HG02623 (cell line): Measurements from ENCODE around the gene SOX12.

Experiments used
- ATAC-seq: cut with Tn5 transposase; IDR thresholded peaks from one replicate; pipeline ENCODE4 v1.9.1; 2021; ENCODE audit warnings: moderate library complexity; ENCODE audit not compliant: unreplicated experiment

SOX12 gene

GRCh38 chr20:325045-325888 is at the start of gene SOX12:
Gene SOX12 (plus strand): TSS chr20:325552. CDS start chr20:325925, 373 bp downstream.
- ATAC-seq, result peak; percentile 62

- ATAC-seq, result no peak
Observed at GRCh38 chr20:275791-276190, 49.6 kb upstream of the SOX12 start.

DNA sequence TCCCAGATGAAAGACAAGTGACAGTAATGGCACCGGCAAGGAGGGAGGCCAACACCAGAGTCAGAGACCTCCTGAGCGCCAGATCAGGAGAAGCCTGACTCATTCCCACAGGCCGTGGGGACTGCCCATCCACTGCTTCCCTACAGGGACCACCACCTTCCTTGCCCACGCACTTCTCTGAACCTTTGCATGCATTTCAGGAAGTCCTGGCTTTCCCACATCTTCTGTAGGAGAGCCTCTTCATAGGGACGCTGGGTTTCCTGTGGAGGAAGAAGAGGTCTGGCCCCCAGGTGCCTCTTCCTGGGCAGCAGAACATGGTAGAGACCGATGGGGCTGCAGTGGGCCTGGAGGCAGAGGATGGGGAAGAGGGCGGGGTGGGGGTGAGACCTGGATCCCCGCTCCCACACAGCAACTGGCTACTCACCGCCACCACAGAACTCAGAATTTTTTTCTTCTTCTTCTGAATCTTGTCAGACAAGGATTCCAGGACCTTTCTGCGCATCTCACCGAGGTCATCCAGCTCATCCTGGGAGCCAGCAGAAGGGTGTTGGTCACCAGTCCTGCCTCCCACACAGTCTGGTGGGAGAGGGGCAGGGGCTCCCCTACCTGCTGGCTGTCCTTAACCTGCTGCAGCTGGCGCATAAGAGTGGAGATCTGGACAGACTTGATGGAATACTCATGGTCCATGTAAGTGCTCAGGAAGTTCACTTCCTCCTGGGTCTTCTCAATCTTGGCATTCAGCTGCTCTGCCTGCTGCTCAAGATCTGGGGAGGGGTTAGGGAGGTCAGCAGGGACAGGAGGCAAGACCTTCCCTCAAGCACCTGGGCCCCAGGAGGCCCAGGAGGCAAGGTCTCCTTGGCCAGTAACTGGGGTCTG is 48.5 kb upstream of the SOX12 start:
- no peak for ATAC-seq

GRCh38 chr20:277496-277781 is 47.9 kb upstream of the SOX12 start:
- ATAC-seq, result no peak

GRCh38 chr20:278181-278580 is 47.2 kb upstream of the SOX12 start:
- no peak for ATAC-seq

GRCh38 chr20:278607-279571 is 46.5 kb upstream of the SOX12 start:
- no peak for ATAC-seq

- no peak for ATAC-seq
Observed at GRCh38 chr20:284172-284571, 41.2 kb upstream of the SOX12 start.

GRCh38 chr20:286508-286907 is 38.8 kb upstream of the SOX12 start:
- ATAC-seq, result no peak

DNA sequence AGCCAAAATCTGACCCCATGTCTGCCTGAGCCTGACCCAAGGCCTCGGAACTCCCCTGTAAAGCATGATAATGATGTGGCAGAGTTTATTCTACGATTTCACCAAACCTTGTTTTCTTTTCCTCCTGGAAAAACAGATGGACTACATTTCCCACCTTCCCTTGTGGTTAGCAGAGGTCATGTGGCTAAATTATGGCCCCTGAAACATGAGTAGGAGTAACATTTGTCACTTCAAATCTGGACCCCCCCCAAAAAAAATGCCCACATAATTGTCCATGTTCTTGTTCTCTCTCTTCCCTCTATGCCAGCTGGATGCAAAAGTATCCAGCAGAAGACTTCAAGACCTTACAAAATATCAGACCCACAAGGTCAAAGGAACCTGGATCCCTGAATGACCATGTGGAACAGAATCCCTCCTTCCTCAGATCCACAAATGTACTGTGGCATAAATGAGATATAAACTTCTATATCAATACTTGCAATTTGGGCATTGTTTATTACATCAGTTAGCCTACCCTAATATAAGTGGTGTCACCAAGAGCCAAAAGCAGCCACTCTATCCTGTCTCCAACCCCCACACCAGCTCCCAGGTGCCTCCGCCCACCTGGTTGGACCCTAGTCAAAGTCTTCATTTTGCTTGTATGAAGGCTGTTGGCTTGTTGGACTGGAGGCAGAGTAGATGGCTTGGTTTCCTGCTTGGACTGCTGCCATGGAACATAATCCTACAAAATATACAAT is 36.2 kb upstream of the SOX12 start:
- ATAC-seq, result no peak

DNA sequence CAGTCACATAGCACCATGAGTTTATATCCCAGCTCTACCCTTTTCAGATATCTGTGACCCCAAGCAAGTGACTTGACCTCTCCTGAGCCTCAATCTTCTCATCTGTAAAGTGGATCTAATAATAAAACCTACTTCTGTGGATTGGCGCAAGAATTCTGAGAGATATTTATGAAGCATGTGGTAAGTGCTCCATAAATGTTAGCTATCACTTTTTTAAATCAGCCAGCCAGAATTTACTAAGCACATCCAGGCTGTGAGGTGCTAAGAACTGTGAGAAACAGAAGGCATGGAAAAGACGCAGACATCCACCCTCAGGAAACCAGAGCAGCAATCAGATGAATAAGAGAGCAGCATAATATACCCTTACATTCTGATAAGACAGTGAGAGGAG is 35.7 kb upstream of the SOX12 start:
- ATAC-seq, result no peak

DNA sequence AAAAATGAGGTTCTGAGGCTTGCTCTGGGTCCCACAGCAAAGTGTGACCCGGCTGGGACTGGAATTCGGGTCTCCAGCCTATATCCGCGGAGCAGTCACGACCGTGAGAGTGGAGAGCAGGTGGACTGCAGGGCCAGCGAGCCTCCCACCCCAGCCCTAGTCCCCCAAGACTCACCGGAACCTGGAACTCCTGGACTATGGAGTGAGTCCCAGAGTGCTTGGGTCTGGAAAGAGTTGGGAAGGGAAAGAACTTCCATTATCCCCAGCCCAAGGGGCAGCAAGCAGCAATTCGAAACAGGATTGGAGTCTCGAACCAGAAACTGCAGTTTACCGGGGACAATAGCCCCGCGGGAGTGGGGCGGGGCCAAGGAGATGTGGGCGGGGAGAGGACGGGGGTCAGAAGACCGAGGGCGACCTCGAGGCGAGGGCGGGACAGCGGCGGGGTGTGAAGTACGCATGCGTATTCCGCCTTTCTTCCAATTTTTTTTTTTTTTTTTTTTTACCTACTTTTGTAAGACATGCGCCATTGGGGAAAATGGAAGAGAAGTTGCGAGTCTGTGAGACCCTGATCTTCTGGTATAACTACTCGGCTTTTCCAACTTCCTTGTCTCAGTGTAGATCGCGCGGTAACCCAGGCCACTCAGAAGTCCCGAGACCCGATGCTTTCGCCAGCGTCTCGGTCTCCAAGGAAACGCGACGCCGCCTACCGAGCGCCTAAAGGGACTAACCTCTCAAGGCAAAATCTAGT is 35.1 kb upstream of the SOX12 start, which contains the start of gene C20orf96:
TSS of gene C20orf96 (minus strand) at position 667 of the 748 bp plus-strand sequence. CDS start at position 527, 140 bp downstream.
- peak; percentile 79 for ATAC-seq

- no peak for ATAC-seq
Observed at GRCh38 chr20:294602-295001, 30.8 kb upstream of the SOX12 start.

DNA sequence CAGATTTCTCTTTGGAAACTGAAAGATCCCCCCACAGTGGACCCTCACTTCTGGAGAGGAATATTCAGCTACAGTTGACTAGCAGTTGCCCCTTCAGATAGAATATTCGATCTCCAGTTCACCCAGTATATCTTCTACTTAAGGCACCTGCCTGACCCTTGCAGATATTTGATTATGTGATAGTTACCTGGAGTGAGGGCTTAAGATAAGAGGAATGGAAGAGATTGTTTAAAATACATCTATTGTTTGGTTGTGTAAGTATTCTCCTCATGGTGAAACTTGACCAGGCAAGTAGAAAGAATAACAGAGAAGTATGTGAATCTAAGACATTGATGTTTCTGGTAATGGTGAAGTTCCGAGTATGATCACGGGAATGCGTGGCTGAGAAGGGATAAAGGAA is 29.5 kb upstream of the SOX12 start:
- ATAC-seq, result no peak

GRCh38 chr20:297098-297924 is 28.0 kb upstream of the SOX12 start, which contains the start of gene ZCCHC3:
Gene ZCCHC3 (plus strand): TSS chr20:297570. CDS start chr20:297587, 17 bp downstream.
- ATAC-seq, result peak; percentile 65

- ATAC-seq, result peak; percentile 23
Observed at GRCh38 chr20:297925-298775, 27.2 kb upstream of the SOX12 start.

- ATAC-seq, result no peak
Observed at GRCh38 chr20:298776-299391, 26.5 kb upstream of the SOX12 start.

GRCh38 chr20:300345-300990 is 24.9 kb upstream of the SOX12 start:
- ATAC-seq, result no peak
